Neural progenitor cell (in vitro differentiated cells): ENCODE measurements around the gene GDPD5. TPM values are rescaled to one million over a fixed set of nuclear protein-coding genes. Genes with fewer than 3 reads are reported as not detected.

Experiments used
- DNase-seq: peaks from one replicate; pipeline ENCODE4 v3.0.0-alpha.2; 2016; ENCODE audit warnings: low spot score
- H2AFZ ChIP-seq: fragments of 200-600 bp; sonication (generic); replicated peaks from 2 replicates; pipeline ENCODE4 v1.6.1; 2016; ENCODE audit warnings: antibody characterized with exemption
- H3F3A ChIP-seq: fragments of 200-600 bp; sonication (generic); 2 replicates; pipeline ENCODE4 v1.6.1; 2016; ENCODE audit warnings: antibody characterized with exemption, low read depth
- H3K27ac ChIP-seq: fragments of 200-600 bp; sonication (generic); 2 replicates; pipeline ENCODE4 v1.5.1; 2016; ENCODE audit warnings: mild to moderate bottlenecking
- H3K27me3 ChIP-seq: fragments of 200-600 bp; sonication (generic); 2 replicates; pipeline ENCODE4 v1.6.1; 2016; ENCODE audit warnings: mild to moderate bottlenecking, moderate library complexity
- H3K36me3 ChIP-seq: fragments of 200-600 bp; sonication (generic); 2 replicates; pipeline ENCODE4 v1.5.1; 2016
- H3K4me1 ChIP-seq: fragments of 200-600 bp; sonication (generic); 2 replicates; pipeline ENCODE4 v1.6.1; 2016; ENCODE audit warnings: mixed run types
- H3K4me2 ChIP-seq: fragments of 200-600 bp; sonication (generic); 2 replicates; pipeline ENCODE4 v1.6.1; 2016
- H3K4me3 ChIP-seq: fragments of 200-600 bp; sonication (generic); 2 replicates; pipeline ENCODE4 v1.5.1; 2016
- H3K79me2 ChIP-seq: fragments of 200-600 bp; sonication (generic); 2 replicates; pipeline ENCODE4 v1.6.1; 2016; ENCODE audit warnings: low read depth
- H3K9ac ChIP-seq: fragments of 200-600 bp; sonication (generic); 2 replicates; pipeline ENCODE4 v1.6.1; 2016
- H3K9me3 ChIP-seq: fragments of 200-600 bp; sonication (generic); 2 replicates; pipeline ENCODE4 v1.5.1; 2016; ENCODE audit warnings: low read depth
- H4K20me1 ChIP-seq: fragments of 200-600 bp; sonication (generic); 2 replicates; pipeline ENCODE4 v1.6.1; 2016; ENCODE audit warnings: low read depth
- H3K27ac Mint-ChIP-seq: 3 replicates; pipeline ENCODE4 v1.8.0; 2021; ENCODE audit warnings: mixed read lengths
- H3K27me3 Mint-ChIP-seq: 2 replicates; pipeline ENCODE4 v1.8.0; 2022; ENCODE audit warnings: low read depth, mild to moderate bottlenecking, inconsistent platforms, moderate library complexity, mixed read lengths; ENCODE audit not compliant: insufficient read depth
- H3K36me3 Mint-ChIP-seq: 3 replicates; pipeline ENCODE4 v1.8.0; 2021; ENCODE audit warnings: mixed read lengths
- H3K4me1 Mint-ChIP-seq: 3 replicates; pipeline ENCODE4 v1.8.0; 2021; ENCODE audit warnings: mixed read lengths
- H3K4me3 Mint-ChIP-seq: 3 replicates; pipeline ENCODE4 v1.8.0; 2021; ENCODE audit warnings: mild to moderate bottlenecking, moderate library complexity, mixed read lengths
- H3K9me3 Mint-ChIP-seq: 3 replicates; pipeline ENCODE4 v1.8.0; 2020; ENCODE audit warnings: mixed read lengths
- CTCF ChIP-seq: fragments of 200-600 bp; sonication (generic); IDR thresholded peaks from 2 replicates; pipeline ENCODE4 v1.5.1; 2017; ENCODE audit warnings: antibody characterized with exemption, mild to moderate bottlenecking
- EZH2 ChIP-seq: fragments of 200-600 bp; sonication (generic); IDR thresholded peaks from 2 replicates; pipeline ENCODE4 v1.6.1; 2017; ENCODE audit warnings: antibody characterized with exemption, mild to moderate bottlenecking, moderate library complexity
- EZH2phosphoT487 ChIP-seq: fragments of 200-600 bp; sonication (generic); IDR thresholded peaks from 2 replicates; pipeline ENCODE4 v1.6.1; 2017; ENCODE audit warnings: antibody characterized with exemption
- total RNA-seq: library from RNA; depleted of rRNA; stranded (reverse); fragments of >200 nt; gene quantifications from 2 replicates; pipeline ENCODE4 v1.2.3, GENCODE V29; 2015; ENCODE audit warnings: low replicate concordance

GDPD5 gene
- total RNA-seq, 1 donor from 2014 or later, result 11.3 TPM

GRCh38 chr11:75389925-75390324, 135.8 kb downstream of the GDPD5 start:
- no peak overlapping the region for H2AFZ ChIP-seq
- no peak overlapping the region for H3K4me3 ChIP-seq
- peaks cover 2% of the 10 kb centered on the region for H3K27me3 Mint-ChIP-seq
- no peak overlapping the region for H3K4me3 Mint-ChIP-seq
- H3K36me3 Mint-ChIP-seq, result no peaks in the 10 kb centered on the region
- no peaks in the 10 kb centered on the region for H3K27me3 ChIP-seq
- DNase-seq, result no peak
- TF ChIP-seq CTCF, result no peak
- TF ChIP-seq EZH2, result no peak
- H3K9ac ChIP-seq, result no peak overlapping the region
- H4K20me1 ChIP-seq, result no peaks in the 10 kb centered on the region
- H3K4me1 ChIP-seq, result peaks cover 8% of the 10 kb centered on the region
- H3K4me2 ChIP-seq, result no peak overlapping the region
- no peaks in the 10 kb centered on the region for H3K79me2 ChIP-seq
- no peaks in the 10 kb centered on the region for H3K4me1 Mint-ChIP-seq
- no peak overlapping the region for H3K27ac ChIP-seq
- no peaks in the 10 kb centered on the region for H3K9me3 Mint-ChIP-seq
- H3K27ac Mint-ChIP-seq, result no peak overlapping the region
- peaks cover 4% of the 10 kb centered on the region for H3F3A ChIP-seq
- no peaks in the 10 kb centered on the region for H3K36me3 ChIP-seq
- no peaks in the 10 kb centered on the region for H3K9me3 ChIP-seq

GRCh38 chr11:75389276-75389605, 136.5 kb downstream of the GDPD5 start:
- no peak for DNase-seq
- Mint-ChIP-seq H3K27me3 (peaks cover 4% of the 10 kb centered on the region), H3K27ac (no peak overlapping the region), H3K4me1 (peaks cover 3% of the 10 kb centered on the region), H3K9me3 (no peaks in the 10 kb centered on the region), H3K4me3 (no peak overlapping the region), H3K36me3 (no peaks in the 10 kb centered on the region)
- H3K79me2 ChIP-seq, result no peaks in the 10 kb centered on the region
- no peak overlapping the region for H3K27ac ChIP-seq
- H3K4me3 ChIP-seq, result no peak overlapping the region
- peaks cover 4% of the 10 kb centered on the region for H3F3A ChIP-seq
- H3K9me3 ChIP-seq, result no peaks in the 10 kb centered on the region
- no peak overlapping the region for H3K4me2 ChIP-seq
- H3K27me3 ChIP-seq, result no peaks in the 10 kb centered on the region
- TF ChIP-seq CTCF, result no peak
- TF ChIP-seq EZH2, result no peak
- no peak for TF ChIP-seq EZH2phosphoT487
- no peaks in the 10 kb centered on the region for H4K20me1 ChIP-seq
- no peak overlapping the region for H3K9ac ChIP-seq
- peaks cover 8% of the 10 kb centered on the region for H3K4me1 ChIP-seq
- peak overlapping the region; percentile 93 for H2AFZ ChIP-seq
- H3K36me3 ChIP-seq, result no peaks in the 10 kb centered on the region

GRCh38 chr11:75388386-75389275, 137.1 kb downstream of the GDPD5 start:
- no peak overlapping the region for H3K27ac Mint-ChIP-seq
- DNase-seq, result peak; percentile 79
- no peaks in the 10 kb centered on the region for H3K36me3 Mint-ChIP-seq
- TF ChIP-seq EZH2 (no peak), CTCF (peak; percentile 88), EZH2phosphoT487 (no peak)
- H3K9me3 Mint-ChIP-seq, result no peaks in the 10 kb centered on the region
- Histone ChIP-seq H3K4me3 (no peak overlapping the region), H3K27ac (no peak overlapping the region), H3K79me2 (no peaks in the 10 kb centered on the region), H3K9ac (no peak overlapping the region), H4K20me1 (no peaks in the 10 kb centered on the region), H3K36me3 (no peaks in the 10 kb centered on the region), H3K9me3 (no peaks in the 10 kb centered on the region), H2AFZ (peak overlapping the region; percentile 99), H3K4me2 (peak overlapping the region; percentile 53), H3K4me1 (peaks cover 8% of the 10 kb centered on the region), H3K27me3 (no peaks in the 10 kb centered on the region), H3F3A (peaks cover 4% of the 10 kb centered on the region)
- H3K27me3 Mint-ChIP-seq, result peaks cover 4% of the 10 kb centered on the region
- no peak overlapping the region for H3K4me3 Mint-ChIP-seq
- peaks cover 3% of the 10 kb centered on the region for H3K4me1 Mint-ChIP-seq
